Measurements from ENCODE around the gene STEAP1B.
"Not testable (repeated sequence)": the region's sequence is repeated elsewhere in the genome, so short reads cannot be mapped to it uniquely, and the experiment has no call there.

Gene STEAP1B

GRCh38 chr7:22452142-22452959 is 47.6 kb downstream of the STEAP1B start:
- no peak for DNase-seq

- not testable (repeated sequence) for DNase-seq
Measured at GRCh38 chr7:22450013-22450412, 50.0 kb downstream of the STEAP1B start.

GRCh38 chr7:22447762-22448161 is 52.2 kb downstream of the STEAP1B start:
- DNase-seq, result peak; percentile 95

- DNase-seq, result peak; percentile 61
Measured at GRCh38 chr7:22447008-22447407, 53.0 kb downstream of the STEAP1B start.

GRCh38 chr7:22445853-22446252 is 54.1 kb downstream of the STEAP1B start:
- DNase-seq, result no peak

GRCh38 chr7:22445140-22445743 is 54.7 kb downstream of the STEAP1B start:
- DNase-seq, result peak; percentile 94

GRCh38 chr7:22444181-22444971 is 55.6 kb downstream of the STEAP1B start:
- DNase-seq, result peak; percentile 37

- peak; percentile 73 for DNase-seq
Measured at GRCh38 chr7:22443370-22444180, 56.4 kb downstream of the STEAP1B start.

GRCh38 chr7:22442882-22443369 is 57.1 kb downstream of the STEAP1B start:
- no peak for DNase-seq

GRCh38 chr7:22442187-22442881 is 57.7 kb downstream of the STEAP1B start:
- peak; percentile 60 for DNase-seq

- no peak for DNase-seq
Measured at GRCh38 chr7:22441157-22441556, 58.8 kb downstream of the STEAP1B start.

GRCh38 chr7:22438994-22439393 is 61.0 kb downstream of the STEAP1B start:
- DNase-seq, result no peak

- not testable (repeated sequence) for DNase-seq
Measured at GRCh38 chr7:22436552-22436951, 63.4 kb downstream of the STEAP1B start.

GRCh38 chr7:22435720-22436119 is 64.3 kb downstream of the STEAP1B start:
- DNase-seq, result no peak

GRCh38 chr7:22435105-22435504 is 64.9 kb downstream of the STEAP1B start:
- DNase-seq, result no peak

- DNase-seq, result peak; percentile 77
Measured at GRCh38 chr7:22433710-22434460, 66.1 kb downstream of the STEAP1B start.

- DNase-seq, result not testable (repeated sequence)
Measured at GRCh38 chr7:22433165-22433700, 66.8 kb downstream of the STEAP1B start.

- DNase-seq, result no peak
Measured at GRCh38 chr7:22432203-22432718, 67.7 kb downstream of the STEAP1B start.

GRCh38 chr7:22430457-22430856 is 69.5 kb downstream of the STEAP1B start:
- DNase-seq, result no peak

- DNase-seq, result no peak
Measured at GRCh38 chr7:22429386-22429785, 70.6 kb downstream of the STEAP1B start.

- no peak for DNase-seq
Measured at GRCh38 chr7:22427855-22428254, 72.1 kb downstream of the STEAP1B start.
